MM.1S (cell line): ENCODE results near the gene CTXN1.

ENCODE experiments used
- DNase-seq: peaks from one replicate; pipeline ENCODE4 v3.0.0-alpha.2; 2015
- H2AFZ ChIP-seq: fragments of 300-600 bp; sonication (generic); 2 replicates; pipeline ENCODE4 v1.6.0; 2016; ENCODE audit warnings: antibody characterized with exemption, low read length
- H3F3A ChIP-seq: fragments of 300-600 bp; sonication (generic); 2 replicates; pipeline ENCODE4 v1.6.1; 2016; ENCODE audit warnings: mild to moderate bottlenecking, antibody characterized with exemption, low read length, moderate library complexity, mixed read lengths; ENCODE audit not compliant: insufficient read depth
- H3K27ac ChIP-seq: fragments of 300-600 bp; sonication (generic); 2 replicates; pipeline ENCODE4 v1.5.1; 2016; ENCODE audit warnings: mild to moderate bottlenecking, low read length
- H3K27me3 ChIP-seq: fragments of 300-600 bp; sonication (generic); replicated peaks from 2 replicates; pipeline ENCODE4 v1.6.0; 2016; ENCODE audit warnings: low read length; ENCODE audit not compliant: insufficient read depth
- H3K36me3 ChIP-seq: fragments of 300-600 bp; sonication (generic); replicated peaks from 2 replicates; pipeline ENCODE4 v1.6.1; 2016; ENCODE audit warnings: mild to moderate bottlenecking, low read length, mixed read lengths; ENCODE audit not compliant: insufficient read depth
- H3K4me1 ChIP-seq: fragments of 300-600 bp; sonication (generic); 2 replicates; pipeline ENCODE4 v1.6.1; 2016; ENCODE audit warnings: low read length, mixed read lengths
- H3K4me2 ChIP-seq: fragments of 300-600 bp; sonication (generic); 2 replicates; pipeline ENCODE4 v1.6.0; 2016; ENCODE audit warnings: low read depth, low read length
- H3K4me3 ChIP-seq: fragments of 300-600 bp; sonication (generic); 2 replicates; pipeline ENCODE4 v1.5.1; 2016; ENCODE audit warnings: low read length, mixed read lengths
- H3K79me2 ChIP-seq: fragments of 300-600 bp; sonication (generic); 2 replicates; pipeline ENCODE4 v1.6.1; 2016; ENCODE audit warnings: mixed run types, low read length, mixed read lengths
- H3K9ac ChIP-seq: fragments of 300-600 bp; sonication (generic); 2 replicates; pipeline ENCODE4 v1.6.1; 2016; ENCODE audit warnings: low read length, mixed read lengths
- H3K9me2 ChIP-seq: fragments of 300-600 bp; sonication (generic); replicated peaks from 2 replicates; pipeline ENCODE4 v1.6.1; 2016; ENCODE audit warnings: mild to moderate bottlenecking, low read length, mixed read lengths; ENCODE audit not compliant: insufficient read depth
- H3K9me3 ChIP-seq: fragments of 300-600 bp; sonication (generic); replicated peaks from 2 replicates; pipeline ENCODE4 v1.6.1; 2016; ENCODE audit warnings: mild to moderate bottlenecking, low read length, mixed read lengths; ENCODE audit not compliant: insufficient read depth
- H4K20me1 ChIP-seq: fragments of 300-600 bp; sonication (generic); 2 replicates; pipeline ENCODE4 v1.6.1; 2016; ENCODE audit warnings: mild to moderate bottlenecking, low read length, moderate library complexity, mixed read lengths; ENCODE audit not compliant: insufficient read depth
- CTCF ChIP-seq: fragments of 300-600 bp; sonication (generic); IDR thresholded peaks from 2 replicates; pipeline ENCODE4 v1.5.1; 2016; ENCODE audit warnings: antibody characterized with exemption, low read length, mixed read lengths
- EZH2 ChIP-seq: fragments of 300-600 bp; sonication (generic); optimal IDR thresholded peaks from 2 replicates; pipeline ENCODE3; 2017; ENCODE audit warnings: low read depth, mild to moderate bottlenecking, antibody characterized with exemption, low read length, mixed read lengths
- EZH2phosphoT487 ChIP-seq: fragments of 300-600 bp; sonication (generic); IDR thresholded peaks from 2 replicates; pipeline ENCODE4 v1.6.1; 2018; ENCODE audit warnings: antibody characterized with exemption, low read length

CTXN1 gene

GRCh38 chr19:7879836-7880235 lies 46.1 kb downstream of the CTXN1 start:
- no peaks in the 10 kb centered on the region for H3K79me2 ChIP-seq
- no peak for TF ChIP-seq EZH2
- TF ChIP-seq EZH2phosphoT487: no peak
- no peak for TF ChIP-seq CTCF
- peaks cover 22% of the 10 kb centered on the region for H3K27me3 ChIP-seq
- H3K4me2 ChIP-seq: no peak overlapping the region
- no peaks in the 10 kb centered on the region for H3K9me2 ChIP-seq
- H3K27ac ChIP-seq: no peak overlapping the region
- no peaks in the 10 kb centered on the region for H3K4me1 ChIP-seq
- no peaks in the 10 kb centered on the region for H3F3A ChIP-seq
- DNase-seq: no peak
- no peak overlapping the region for H3K4me3 ChIP-seq
- no peaks in the 10 kb centered on the region for H4K20me1 ChIP-seq
- no peaks in the 10 kb centered on the region for H3K9me3 ChIP-seq
- H3K36me3 ChIP-seq: no peaks in the 10 kb centered on the region
- H2AFZ ChIP-seq: no peak overlapping the region
- no peak overlapping the region for H3K9ac ChIP-seq

- H2AFZ ChIP-seq: no peak overlapping the region
- H3K27me3 ChIP-seq: peaks cover 27% of the 10 kb centered on the region
These were observed 46.7 kb downstream of the CTXN1 start for GRCh38 chr19:7879111-7879807.

GRCh38 chr19:7877249-7877836 lies 48.6 kb downstream of the CTXN1 start:
- no peak overlapping the region for H3K27ac ChIP-seq
- H4K20me1 ChIP-seq: no peaks in the 10 kb centered on the region
- no peak overlapping the region for H3K9ac ChIP-seq
- no peak for DNase-seq
- no peaks in the 10 kb centered on the region for H3K9me3 ChIP-seq
- no peak overlapping the region for H2AFZ ChIP-seq
- H3K36me3 ChIP-seq: no peaks in the 10 kb centered on the region
- H3K79me2 ChIP-seq: no peaks in the 10 kb centered on the region
- no peak overlapping the region for H3K4me2 ChIP-seq
- peaks cover 30% of the 10 kb centered on the region for H3K27me3 ChIP-seq
- H3F3A ChIP-seq: no peaks in the 10 kb centered on the region
- no peaks in the 10 kb centered on the region for H3K4me1 ChIP-seq
- H3K4me3 ChIP-seq: no peak overlapping the region
- TF ChIP-seq EZH2phosphoT487: no peak
- TF ChIP-seq CTCF: no peak
- TF ChIP-seq EZH2: no peak
- no peaks in the 10 kb centered on the region for H3K9me2 ChIP-seq

More at GRCh38 chr19:7879111-7879807, 46.7 kb downstream of the CTXN1 start:
- no peaks in the 10 kb centered on the region for H3K79me2 ChIP-seq
- DNase-seq: no peak
- no peak overlapping the region for H3K9ac ChIP-seq
- H3F3A ChIP-seq: no peaks in the 10 kb centered on the region
- no peak overlapping the region for H3K4me3 ChIP-seq
- no peak overlapping the region for H3K27ac ChIP-seq
- TF ChIP-seq EZH2: no peak
- no peak for TF ChIP-seq EZH2phosphoT487
- no peak for TF ChIP-seq CTCF
- no peaks in the 10 kb centered on the region for H3K4me1 ChIP-seq
- H4K20me1 ChIP-seq: no peaks in the 10 kb centered on the region
- H3K36me3 ChIP-seq: no peaks in the 10 kb centered on the region
- no peak overlapping the region for H3K4me2 ChIP-seq
- no peaks in the 10 kb centered on the region for H3K9me3 ChIP-seq
- no peaks in the 10 kb centered on the region for H3K9me2 ChIP-seq
